Fibroblast of skin of scalp (primary cell): Measurements from ENCODE around the gene ARHGEF28.

ENCODE experiments used
- DNase-seq: peaks from one replicate; pipeline ENCODE4 v3.0.0-alpha.2; 2013

ARHGEF28 gene

DNA sequence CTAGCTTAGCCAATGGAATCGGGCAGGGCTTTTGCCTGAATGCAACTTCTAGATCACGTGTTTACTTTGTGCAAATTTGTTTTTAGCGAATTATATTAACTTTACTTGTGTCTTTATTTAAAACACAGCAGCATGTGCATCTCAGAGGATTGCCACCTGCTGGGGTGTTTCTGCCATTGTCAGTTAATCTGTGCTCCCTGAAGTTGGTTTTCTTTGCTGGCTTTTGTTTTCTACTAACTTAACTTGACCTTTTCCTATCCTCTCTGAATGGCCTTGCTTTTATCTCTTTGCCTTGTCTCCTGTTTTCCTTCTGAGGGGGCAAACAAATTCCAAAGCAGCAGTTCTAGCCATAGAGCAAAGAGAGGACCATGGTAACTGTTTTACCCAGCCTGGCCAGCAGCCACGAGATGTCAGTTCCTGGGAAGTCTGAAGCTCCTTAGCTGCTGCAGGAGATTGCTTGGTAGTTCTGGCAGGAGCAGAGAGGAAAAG lies 67.6 kb downstream of the ARHGEF28 start:
- DNase-seq: peak; percentile 30

DNA sequence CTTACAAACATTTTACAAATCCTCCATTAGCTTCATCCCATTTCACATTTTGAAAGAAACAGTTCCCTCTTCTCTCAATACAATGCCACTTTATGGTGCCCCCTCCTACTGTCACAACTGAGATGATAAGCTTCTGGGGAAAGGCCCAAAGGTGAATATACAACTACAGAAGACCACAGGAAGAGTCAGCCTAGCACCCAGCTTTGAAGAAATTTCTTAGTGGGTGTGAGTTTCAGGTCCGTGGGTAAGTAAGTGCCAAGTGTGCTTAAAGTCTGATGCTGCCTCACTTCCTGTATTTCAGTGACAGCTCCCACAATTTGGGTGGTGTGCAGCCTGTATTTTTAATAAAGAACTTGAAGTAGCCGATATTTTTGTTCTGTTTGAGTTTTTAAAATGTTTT lies 68.1 kb downstream of the ARHGEF28 start:
- DNase-seq: no peak

DNA sequence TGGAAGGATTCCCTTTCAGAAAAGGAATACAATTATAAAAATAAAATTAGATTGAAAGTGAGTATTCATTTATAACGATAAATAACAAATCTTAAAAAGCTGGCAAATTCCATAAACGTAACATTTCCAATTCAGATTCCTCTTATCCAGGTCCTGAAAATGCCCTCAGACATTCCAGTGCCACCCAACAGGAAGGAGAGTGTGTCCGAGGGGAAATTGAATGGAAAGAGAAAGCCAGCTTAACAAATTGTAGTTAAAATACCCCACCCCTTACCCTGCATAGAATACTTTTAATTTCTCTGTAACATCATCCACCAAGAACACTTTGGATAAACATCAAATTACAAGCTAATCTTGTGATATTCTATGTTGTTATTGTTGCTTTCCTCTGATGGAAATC lies 72.0 kb downstream of the ARHGEF28 start:
- DNase-seq: no peak

DNA sequence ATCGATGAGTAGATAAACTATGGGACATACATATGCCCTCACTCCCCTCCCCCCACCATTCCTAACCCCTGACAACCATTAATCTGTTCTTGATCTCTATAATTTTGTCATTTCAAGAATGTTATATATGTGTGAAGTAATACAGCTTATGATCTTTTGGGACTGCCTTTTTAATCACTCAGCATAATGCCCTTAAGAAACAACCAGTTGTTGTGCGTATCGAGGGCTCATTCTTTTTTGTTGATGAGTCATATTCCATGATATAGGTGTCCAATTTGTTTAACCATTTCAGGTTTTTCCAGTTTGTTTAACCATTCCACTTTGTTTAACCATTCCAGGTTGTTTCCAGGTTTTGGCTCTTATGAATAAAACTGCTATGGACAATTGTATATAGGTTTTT lies 75.6 kb downstream of the ARHGEF28 start:
- DNase-seq: peak; percentile 39

DNA sequence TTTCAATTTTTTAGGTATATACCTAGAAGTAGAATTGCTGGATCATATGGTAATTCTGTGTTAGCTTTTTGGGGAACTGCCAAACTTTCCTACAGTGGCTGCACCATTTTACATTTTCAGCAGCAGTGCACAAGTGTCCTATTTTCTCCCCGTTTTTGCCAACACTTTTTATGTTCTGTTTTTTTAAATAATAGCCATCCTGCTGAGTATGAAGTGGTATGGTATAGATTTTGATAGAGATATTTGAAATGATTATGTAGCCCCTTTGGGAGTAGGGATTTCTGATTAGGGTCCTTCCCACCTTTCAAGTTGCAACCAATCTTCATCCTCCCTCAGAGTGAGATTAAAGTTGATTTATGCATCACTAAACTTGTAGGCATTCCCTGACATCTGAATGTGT lies 76.5 kb downstream of the ARHGEF28 start:
- no peak for DNase-seq

DNA sequence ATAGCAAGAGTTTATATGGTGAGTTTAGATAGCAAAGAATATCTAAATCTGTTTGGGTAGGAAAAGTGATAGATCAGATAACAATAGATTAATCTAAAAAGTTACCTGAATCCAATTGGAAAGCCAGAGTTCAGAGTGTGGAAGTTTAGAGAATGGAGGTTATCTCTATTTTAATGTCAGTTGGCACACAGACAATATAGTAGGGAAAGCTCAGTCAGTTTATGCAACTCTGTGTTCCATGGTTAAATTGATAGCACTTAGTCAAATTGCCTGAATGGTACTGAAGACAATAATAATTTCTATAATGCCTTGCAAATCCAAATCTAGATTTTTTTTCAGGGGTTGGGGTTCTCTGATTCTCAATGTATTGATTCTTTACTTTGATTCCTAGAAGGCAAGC lies 77.0 kb downstream of the ARHGEF28 start:
- DNase-seq: no peak

DNA sequence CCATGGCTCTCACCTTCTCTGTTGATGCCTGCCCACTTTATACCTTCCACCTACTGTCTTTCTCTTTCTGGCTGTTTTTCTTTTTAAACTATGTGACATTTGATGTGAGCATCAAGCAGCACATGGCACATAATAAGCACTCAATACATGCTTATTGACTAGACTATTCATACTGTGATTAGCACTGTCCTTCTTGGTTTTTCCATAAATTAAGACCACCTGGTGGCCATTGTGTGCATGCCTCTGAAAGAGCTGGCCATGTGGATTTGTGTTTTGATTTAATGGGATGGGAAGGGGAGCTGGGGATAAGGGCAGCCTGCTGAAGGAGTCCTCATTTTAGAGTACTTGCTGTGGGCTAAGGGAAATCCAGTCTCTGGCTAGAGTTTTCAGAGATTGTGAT lies 79.4 kb downstream of the ARHGEF28 start:
- DNase-seq: no peak

DNA sequence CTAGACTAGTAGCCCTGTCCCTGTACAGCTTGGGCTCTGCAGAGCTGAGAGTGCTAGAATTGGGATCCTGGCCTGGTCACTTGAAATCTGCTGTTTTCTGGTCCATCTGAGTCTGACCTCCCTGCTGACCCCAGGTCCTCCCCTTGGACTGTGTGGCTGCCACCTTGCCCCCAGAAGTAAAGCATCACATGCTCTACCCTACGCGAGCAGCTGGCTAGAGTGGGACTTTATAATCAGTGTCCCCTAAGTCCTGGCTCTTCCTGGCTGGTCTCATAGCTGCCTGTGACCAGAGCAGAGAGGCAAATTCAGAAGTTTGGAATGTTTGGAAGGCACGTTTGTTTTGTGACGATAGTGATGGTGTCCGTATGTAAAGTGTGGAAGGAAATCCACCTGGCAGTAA lies 81.0 kb downstream of the ARHGEF28 start:
- no peak for DNase-seq

DNA sequence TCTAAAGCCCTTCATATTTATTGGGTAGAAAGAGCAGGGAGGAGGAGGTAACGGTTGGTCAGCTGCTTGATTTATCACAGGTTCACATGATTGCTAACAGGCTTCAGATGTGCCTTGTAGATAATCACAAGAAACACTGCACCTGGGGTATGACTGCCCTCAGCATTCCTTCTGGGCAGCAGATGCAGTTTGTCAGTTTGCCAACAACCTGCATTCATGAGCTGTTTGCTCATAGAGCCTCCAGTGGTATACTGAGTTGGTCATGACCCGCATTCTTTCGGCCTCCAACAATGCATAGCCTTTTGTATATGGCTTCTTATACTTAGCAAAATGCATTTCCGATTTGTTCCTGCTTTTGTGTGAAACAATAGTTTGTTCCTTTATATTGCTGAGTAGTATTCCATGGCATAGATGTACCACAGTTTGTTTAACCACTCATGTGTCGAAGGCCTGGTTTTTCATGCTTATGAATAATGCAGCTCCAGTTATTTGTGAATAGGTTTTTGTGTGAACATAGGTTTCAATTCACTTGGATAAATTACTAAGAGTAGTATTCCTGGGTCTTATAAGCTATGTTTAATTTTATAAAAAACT lies 83.6 kb downstream of the ARHGEF28 start:
- DNase-seq: peak; percentile 14

DNA sequence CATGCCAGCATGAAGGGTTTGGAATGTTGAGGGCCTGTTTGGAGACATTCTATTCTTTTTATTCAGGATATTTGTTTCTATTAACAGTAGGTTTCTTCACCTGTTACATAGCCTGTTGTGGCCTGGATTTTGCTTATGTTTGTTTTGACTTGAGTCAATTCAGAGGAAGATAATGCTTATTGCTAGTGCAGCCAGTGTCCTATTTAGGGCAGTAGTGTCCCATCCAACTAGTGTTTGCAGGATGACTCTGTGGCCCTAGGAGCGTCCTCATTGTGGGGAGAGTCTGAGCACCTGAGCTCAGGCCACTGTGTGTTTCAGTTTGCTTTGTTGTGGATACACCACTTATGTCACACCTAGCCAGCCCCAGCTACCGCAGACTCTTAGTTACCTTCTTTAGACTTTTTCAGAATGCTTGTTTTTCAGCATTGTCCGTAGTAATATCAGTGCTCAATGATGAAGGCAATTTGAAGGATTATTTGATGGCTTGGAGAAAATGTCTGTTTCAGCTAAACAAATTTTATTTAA lies 90.3 kb downstream of the ARHGEF28 start:
- DNase-seq: no peak

DNA sequence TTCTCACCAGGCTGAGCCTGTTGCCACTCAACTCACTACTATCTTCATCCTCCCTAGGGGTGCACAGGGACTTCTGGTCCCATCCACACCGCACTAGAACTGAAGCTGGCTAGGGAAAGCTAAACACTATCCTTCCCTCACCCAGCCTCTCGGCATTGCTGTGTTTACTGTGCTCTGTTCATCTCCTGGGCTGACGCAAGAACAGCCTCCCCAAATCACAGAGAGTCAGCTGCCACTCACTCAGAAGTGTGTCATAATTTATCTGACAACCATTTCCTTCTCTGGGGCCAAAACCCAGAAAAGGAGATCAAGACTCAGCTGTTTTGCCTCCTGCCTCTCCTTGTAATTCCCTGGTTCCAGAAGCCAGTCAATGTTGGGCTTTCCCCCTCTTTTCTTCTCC lies 92.8 kb downstream of the ARHGEF28 start:
- no peak for DNase-seq

DNA sequence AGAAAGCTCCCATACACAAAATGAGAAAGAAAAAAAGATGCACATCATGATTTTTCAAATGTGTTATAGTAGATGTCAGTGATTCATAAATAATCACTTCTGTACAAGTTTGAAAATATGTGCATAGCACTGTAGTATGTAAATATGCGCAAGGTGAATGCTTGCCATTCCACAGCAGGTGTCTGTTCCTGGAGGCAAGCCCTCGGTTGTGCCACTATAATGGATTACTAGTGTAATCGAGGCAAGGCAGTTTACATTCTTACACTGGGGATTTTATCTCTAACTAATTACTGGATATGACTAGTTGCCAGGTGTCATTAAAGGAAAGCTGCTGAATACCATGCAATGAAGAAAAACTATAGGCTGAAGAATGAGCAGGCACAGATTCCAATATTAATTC lies 93.6 kb downstream of the ARHGEF28 start:
- DNase-seq: no peak

DNA sequence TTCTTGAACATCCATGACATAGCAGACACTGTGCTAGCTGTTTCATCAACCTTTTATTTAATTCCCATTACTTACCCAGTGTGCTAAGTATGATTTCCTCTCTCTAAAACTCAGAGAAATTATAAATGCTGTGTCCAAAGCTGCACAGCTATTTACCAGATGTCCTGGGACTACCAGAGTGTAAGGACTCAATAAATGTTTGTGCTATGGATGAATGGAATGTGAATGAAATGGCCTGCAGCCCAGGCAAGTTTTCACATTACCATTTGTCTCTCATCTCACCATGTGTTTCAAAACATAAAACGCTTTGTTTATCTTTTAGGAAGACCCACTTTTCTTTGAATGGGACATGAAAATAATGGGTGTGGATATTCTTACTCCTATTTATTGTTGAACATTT lies 96.2 kb downstream of the ARHGEF28 start:
- no peak for DNase-seq

DNA sequence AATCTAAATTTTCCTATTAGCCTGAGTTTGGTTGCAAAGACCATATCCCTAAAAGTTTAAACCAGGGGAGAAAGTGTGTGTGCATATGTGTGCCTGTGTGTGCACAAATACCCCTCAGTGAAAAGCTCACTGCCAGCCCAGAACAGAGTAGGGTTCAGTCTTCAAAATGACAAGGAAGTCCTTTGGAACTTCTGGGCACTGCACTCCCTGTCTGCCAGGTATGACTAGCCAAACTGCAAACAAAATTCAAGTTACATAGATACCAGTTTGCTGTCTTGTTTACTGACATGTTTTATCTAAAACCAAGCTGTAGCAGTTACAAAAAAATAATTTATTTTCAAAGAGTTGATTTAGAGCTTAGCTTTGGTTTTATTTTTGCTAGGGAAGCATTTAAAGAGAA lies 100.1 kb downstream of the ARHGEF28 start:
- DNase-seq: no peak

DNA sequence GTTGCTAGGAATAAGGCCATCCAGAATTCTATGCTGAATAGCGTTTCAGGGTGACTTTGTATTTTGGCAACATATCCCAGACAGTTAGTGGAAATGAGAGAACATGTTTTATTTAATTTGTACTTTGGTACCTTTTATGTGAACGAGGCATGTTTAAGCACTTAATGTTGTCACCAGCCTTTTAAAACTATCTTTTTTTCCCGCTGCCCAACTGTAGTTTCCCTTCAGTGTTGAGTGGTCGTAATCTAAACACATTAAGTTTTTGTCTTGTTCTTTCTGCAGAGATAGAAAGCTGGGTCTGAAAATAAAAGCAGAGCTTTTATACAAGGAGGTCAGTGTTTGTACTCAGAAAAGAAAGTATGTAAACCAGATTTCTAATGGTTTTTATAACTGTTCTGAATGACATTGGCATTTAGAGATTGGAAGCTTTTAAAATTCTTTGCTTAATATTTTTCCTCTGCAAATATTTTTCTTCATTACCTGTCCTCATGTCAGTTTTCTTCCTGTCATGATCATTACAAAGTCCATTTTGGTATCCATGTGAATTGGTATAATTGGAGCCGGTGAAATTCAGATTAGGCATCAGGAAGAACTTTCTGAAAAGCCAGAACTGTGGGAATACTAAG lies 100.7 kb downstream of the ARHGEF28 start:
- DNase-seq: no peak

DNA sequence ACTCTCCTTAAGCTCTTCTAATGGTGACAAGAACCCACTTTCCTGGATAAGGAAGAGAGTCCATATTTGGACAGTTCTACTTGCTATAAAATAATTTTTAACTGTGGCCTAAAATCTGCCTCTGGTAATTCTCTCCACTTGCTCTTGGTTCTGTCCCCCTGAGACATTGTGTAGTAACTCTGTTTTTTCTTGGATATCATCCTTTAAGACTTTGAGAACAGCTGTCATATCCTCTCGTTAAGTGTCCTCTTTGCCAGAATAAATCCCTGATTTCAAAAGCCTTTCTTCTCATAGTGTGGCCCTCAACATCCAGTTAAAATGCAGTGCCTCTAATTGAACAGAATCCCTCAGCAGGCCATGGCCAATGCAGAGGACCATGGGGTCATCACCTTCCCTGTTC lies 101.5 kb downstream of the ARHGEF28 start:
- no peak for DNase-seq

DNA sequence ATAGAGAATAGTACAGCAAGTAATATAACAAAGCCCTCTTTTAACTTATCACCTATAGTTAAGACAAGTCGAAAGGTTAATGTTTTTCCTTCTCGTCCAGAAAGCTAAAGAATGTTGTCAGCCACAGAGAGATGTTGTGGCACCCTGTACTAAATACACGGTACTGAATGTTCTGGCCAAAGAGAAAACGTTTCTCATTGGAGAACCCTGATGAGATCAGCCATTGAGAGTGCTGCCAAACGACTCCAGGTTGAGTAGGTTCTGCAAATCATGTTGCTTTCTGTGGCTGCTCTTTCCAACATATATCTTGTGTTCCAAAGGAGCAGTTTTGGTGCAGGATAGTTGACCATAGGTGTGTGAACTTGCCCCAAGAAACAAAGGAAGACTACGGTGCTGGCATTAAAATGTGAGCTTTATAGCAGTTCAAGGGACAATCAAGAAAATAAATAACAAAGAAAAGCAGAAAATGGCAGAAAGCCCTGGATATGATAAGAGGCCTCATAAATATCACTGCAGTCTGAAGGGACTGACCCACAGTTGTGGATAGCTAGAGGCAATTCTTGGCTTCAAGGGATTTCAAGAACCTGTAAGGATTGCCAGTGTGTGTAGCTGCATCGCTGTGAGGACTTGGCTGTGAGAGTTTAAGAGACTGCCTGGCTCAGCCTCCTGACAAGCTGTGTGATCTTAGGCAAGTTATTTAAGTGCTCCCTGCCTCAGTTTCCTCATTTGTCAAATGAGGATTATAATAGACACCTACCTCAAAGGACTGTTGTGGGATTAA lies 102.7 kb downstream of the ARHGEF28 start:
- DNase-seq: no peak

DNA sequence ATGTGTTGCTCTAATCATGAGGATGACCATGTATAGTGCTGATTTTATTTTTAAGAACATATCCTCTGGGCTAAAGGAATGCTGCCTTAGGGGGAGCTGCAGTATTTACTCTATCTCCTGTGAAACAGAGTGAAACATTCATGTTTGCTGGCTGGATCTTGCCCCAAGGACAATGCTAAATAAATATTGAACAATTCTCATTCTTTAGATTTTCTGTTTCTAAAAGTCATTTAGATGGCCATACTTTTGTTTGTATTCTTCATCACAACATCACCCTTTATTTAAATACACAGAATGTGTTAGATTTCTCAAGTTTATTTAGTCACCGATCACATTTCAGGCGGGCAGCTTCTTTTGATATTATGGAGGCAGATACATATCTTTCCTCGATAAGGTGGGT lies 103.3 kb downstream of the ARHGEF28 start:
- DNase-seq: no peak

DNA sequence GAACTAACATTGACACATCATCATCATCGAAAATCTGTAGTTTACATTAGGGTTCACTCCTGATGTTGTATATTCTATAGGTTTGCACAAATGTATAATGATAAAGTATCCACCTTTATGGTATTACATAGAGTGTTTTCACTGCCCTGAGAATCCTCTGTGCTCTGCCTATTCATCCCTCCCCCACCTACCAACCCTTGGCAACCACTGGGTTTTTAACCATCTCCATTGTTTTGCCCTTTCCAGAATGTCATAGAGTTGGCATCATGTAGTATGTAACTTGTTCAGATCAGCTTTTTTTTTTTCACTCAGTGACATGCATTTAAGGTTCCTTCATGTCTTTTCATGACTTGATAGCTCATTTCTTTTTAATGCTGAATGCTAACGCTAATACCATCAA lies 106.0 kb downstream of the ARHGEF28 start:
- DNase-seq: no peak

DNA sequence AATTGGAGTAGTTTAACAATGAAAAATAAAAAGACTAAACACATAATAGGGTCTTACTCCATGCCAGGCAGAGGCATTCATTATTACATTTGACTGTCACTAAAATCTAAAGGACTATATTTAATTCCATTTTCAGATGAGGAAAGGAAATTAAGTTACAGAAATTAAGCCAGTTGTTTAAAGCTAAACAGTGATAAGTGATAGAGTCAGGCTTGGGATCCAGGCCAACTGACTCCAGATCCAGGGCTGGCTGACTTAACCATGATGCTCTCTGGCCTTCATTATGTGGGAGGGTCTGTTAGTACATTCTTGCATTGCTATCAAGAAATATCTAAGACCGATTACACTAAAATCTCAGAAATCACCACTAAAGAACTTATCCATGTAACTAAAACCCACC lies 107.2 kb downstream of the ARHGEF28 start:
- DNase-seq: no peak

DNA sequence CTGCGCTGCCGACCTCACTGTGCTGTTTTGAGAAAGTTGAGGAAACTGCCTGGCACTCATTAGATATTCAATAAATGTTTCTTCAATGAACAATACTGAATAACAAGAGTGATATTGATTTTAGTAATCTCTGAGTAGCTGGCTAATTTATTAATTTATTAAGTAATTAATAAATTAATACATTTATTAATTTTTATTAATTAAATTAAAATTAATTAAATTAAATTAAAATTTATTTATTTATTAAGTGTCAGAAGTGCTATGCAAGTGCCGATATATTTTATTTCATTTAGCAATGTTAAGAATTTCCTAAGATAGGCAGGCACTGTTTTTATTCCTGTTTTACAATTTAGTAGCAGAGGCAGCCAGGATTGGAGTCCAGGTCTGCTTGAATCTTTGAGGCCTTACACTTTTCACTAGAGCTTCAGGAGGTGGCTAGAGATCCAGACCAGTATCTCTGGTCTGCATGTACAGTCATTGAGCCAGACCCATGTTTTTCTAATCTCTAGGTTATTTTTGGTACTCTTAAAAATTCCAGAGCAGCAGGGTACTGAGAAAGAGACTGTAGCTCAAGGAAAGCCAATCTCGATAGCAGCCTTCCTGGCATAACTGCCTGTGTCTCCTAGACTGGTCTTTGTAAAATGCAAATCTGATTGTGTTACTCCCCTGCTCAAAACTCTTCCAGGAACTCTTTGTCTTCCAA lies 109.2 kb downstream of the ARHGEF28 start:
- DNase-seq: peak; percentile 50

DNA sequence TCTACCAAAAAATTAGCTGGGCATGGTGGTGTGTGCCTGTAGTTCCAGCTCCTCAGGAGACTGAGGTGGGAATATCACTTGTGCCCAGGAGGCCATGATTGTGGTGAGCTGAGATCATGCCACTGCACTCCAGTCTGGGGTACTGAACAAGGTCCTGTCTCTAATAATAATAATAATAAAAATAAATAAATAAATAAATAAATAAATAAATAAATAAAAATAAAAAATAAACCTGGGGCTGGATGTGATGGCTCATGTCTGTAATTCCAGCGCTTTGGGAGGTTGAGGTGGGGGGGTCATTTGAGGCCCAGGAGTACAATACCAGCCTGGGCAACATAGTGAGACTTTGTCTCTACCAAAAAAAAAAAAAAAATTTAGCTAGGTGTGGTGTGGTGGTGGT lies 113.7 kb downstream of the ARHGEF28 start:
- no peak for DNase-seq

DNA sequence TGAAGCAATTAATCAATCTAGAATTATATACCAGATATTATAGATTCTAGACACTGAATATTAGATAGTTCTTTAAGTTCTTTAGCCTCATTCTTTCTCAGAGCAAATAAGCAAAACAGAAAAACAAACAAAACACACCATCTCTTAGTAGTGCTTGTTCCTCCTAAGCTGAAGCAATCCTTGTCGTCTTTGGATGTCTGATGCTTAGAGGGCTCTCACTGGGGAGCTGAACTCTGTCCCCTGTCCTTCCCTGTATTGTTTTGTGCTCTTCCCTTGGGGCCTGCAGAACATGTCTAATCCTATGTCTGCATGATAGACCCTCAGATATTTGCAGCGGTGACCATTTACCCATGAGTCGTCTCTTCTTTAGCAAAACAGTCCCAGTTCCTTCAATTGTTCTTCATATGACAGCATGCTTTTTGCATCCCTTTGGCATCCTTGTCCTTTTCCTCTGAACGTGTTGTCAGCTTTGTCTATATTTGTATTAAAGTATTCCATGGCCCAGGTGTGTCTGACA lies 114.3 kb downstream of the ARHGEF28 start:
- no peak for DNase-seq
